Endometrial microvascular endothelial cells (primary cell): ENCODE results near the gene RCL1. TPM values are rescaled to one million over a fixed set of nuclear protein-coding genes. Genes with fewer than 3 reads are reported as not detected.

ENCODE experiments used
- in situ Hi-C: cut with HindIII; loops from 2 replicates; pipeline ENCODE4 v1.10.0; 2017; ENCODE audit warnings: low sequenced_read_pairs, low pct_unique_long_range_greater_than_20kb; ENCODE audit errors: inconsistent ontology term
- total RNA-seq: library from RNA; depleted of rRNA; stranded (reverse); fragments of >200 nt; gene quantifications from one replicate; pipeline ENCODE4 v1.2.3, GENCODE V29; 2015; ENCODE audit errors: inconsistent ontology term

RCL1 gene
- total RNA-seq, 1 donor from 2014 or later, result 16.0 TPM

- in situ Hi-C loops, result no loop called here
These were observed 11.2 kb downstream of the RCL1 start for GRCh38 chr9:4803670-4804530.

- in situ Hi-C loops, result no loop called here
These were observed 11.8 kb downstream of the RCL1 start for GRCh38 chr9:4804531-4805016.

- in situ Hi-C loops, result no loop called here
These were observed 12.6 kb downstream of the RCL1 start for GRCh38 chr9:4805191-4805918.

- in situ Hi-C loops, result no loop called here
These were observed 17.8 kb downstream of the RCL1 start for GRCh38 chr9:4810565-4810964.

GRCh38 chr9:4811824-4812223, 19.1 kb downstream of the RCL1 start:
- in situ Hi-C loops, result no loop called here

GRCh38 chr9:4812858-4813257, 20.1 kb downstream of the RCL1 start:
- in situ Hi-C loops, result no loop called here

- in situ Hi-C loops, result no loop called here
These were observed 22.2 kb downstream of the RCL1 start for GRCh38 chr9:4814913-4815312.

GRCh38 chr9:4815381-4815956, 22.7 kb downstream of the RCL1 start:
- in situ Hi-C loops, result no loop called here

- in situ Hi-C loops, result no loop called here
These were observed 27.4 kb downstream of the RCL1 start for GRCh38 chr9:4820168-4820567.

GRCh38 chr9:4821133-4821532, 28.4 kb downstream of the RCL1 start:
- in situ Hi-C loops, result no loop called here

GRCh38 chr9:4822057-4822456, 29.3 kb downstream of the RCL1 start:
- in situ Hi-C loops, result no loop called here

- in situ Hi-C loops, result no loop called here
These were observed 33.8 kb downstream of the RCL1 start for GRCh38 chr9:4826417-4827166.

GRCh38 chr9:4827224-4827623, 34.5 kb downstream of the RCL1 start:
- in situ Hi-C loops, result no loop called here

GRCh38 chr9:4828761-4829160, 36.0 kb downstream of the RCL1 start:
- in situ Hi-C loops, result no loop called here

GRCh38 chr9:4829969-4830368, 37.2 kb downstream of the RCL1 start:
- in situ Hi-C loops, result no loop called here

GRCh38 chr9:4830699-4831098, 38.0 kb downstream of the RCL1 start:
- in situ Hi-C loops, result no loop called here

- in situ Hi-C loops, result no loop called here
These were observed 38.4 kb downstream of the RCL1 start for GRCh38 chr9:4831119-4831518.

GRCh38 chr9:4831944-4832343, 39.2 kb downstream of the RCL1 start:
- in situ Hi-C loops, result no loop called here
